ENCODE data around the gene DDA1. TPM values are rescaled to one million over a fixed set of nuclear protein-coding genes. Genes with fewer than 3 reads are reported as not detected.

DDA1 gene
- total and polyA plus RNA-seq, 9 of the 15 experiments (the other 6 are each of a cell fraction or from before 2014, with no cell fraction given): 1.4 to 83.8 (median 33.8) TPM

DNA sequence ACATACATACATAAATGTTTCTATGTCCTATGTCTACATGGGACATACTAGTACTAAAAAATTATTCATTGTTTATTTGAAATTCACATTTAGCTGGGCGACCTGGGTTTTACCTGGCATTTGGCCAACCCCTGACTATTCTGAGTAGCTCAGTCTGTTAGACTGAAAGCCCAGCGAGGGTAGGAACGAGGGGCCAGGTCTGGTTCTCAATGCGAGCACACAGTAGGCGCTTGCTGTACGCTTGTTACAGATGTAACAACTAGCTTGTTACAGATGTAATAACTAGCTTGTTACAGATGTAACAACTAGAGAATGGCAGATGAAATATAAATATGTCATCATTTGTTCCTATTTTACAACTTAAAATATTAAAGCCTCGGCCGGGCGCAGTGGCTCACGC is 26.2 kb downstream of the DDA1 start (continued):
- TF ChIP-seq, protein P1, sequence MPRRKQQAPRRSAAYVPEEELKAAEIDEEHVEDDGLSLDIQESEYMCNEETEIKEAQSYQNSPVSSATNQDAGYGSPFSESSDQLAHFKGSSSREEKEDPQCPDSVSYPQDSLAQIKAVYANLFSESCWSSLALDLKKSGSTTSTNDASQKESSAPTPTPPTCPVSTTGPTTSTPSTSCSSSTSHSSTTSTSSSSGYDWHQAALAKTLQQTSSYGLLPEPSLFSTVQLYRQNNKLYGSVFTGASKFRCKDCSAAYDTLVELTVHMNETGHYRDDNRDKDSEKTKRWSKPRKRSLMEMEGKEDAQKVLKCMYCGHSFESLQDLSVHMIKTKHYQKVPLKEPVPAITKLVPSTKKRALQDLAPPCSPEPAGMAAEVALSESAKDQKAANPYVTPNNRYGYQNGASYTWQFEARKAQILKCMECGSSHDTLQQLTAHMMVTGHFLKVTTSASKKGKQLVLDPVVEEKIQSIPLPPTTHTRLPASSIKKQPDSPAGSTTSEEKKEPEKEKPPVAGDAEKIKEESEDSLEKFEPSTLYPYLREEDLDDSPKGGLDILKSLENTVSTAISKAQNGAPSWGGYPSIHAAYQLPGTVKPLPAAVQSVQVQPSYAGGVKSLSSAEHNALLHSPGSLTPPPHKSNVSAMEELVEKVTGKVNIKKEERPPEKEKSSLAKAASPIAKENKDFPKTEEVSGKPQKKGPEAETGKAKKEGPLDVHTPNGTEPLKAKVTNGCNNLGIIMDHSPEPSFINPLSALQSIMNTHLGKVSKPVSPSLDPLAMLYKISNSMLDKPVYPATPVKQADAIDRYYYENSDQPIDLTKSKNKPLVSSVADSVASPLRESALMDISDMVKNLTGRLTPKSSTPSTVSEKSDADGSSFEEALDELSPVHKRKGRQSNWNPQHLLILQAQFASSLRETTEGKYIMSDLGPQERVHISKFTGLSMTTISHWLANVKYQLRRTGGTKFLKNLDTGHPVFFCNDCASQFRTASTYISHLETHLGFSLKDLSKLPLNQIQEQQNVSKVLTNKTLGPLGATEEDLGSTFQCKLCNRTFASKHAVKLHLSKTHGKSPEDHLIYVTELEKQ (CRISPR knock-in tag; IDR thresholded peaks at IDR 0.05): no peak
- TF ChIP-seq ZNF583 (CRISPR knock-in tag; IDR thresholded peaks at IDR 0.05): no peak
- no peak for TF ChIP-seq BHLHE40 (IDR thresholded peaks at IDR 0.05; ENCODE audit: low read length)
- TF ChIP-seq, protein P2, sequence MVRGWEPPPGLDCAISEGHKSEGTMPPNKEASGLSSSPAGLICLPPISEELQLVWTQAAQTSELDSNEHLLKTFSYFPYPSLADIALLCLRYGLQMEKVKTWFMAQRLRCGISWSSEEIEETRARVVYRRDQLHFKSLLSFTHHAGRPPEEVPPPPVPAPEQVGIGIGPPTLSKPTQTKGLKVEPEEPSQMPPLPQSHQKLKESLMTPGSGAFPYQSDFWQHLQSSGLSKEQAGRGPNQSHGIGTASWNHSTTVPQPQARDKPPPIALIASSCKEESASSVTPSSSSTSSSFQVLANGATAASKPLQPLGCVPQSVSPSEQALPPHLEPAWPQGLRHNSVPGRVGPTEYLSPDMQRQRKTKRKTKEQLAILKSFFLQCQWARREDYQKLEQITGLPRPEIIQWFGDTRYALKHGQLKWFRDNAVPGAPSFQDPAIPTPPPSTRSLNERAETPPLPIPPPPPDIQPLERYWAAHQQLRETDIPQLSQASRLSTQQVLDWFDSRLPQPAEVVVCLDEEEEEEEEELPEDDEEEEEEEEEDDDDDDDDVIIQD (CRISPR knock-in tag; IDR thresholded peaks at IDR 0.05): no peak
- TF ChIP-seq KDM4B (IDR thresholded peaks at IDR 0.05; ENCODE audit: borderline replicate concordance in 2 of 2, low read depth in 1 of 2): no peak
- TF ChIP-seq PHB (CRISPR knock-in tag; IDR thresholded peaks at IDR 0.05): no peak
- TF ChIP-seq, protein P3, sequence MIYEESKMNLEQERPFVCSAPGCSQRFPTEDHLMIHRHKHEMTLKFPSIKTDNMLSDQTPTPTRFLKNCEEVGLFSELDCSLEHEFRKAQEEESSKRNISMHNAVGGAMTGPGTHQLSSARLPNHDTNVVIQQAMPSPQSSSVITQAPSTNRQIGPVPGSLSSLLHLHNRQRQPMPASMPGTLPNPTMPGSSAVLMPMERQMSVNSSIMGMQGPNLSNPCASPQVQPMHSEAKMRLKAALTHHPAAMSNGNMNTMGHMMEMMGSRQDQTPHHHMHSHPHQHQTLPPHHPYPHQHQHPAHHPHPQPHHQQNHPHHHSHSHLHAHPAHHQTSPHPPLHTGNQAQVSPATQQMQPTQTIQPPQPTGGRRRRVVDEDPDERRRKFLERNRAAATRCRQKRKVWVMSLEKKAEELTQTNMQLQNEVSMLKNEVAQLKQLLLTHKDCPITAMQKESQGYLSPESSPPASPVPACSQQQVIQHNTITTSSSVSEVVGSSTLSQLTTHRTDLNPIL (CRISPR knock-in tag; IDR thresholded peaks at IDR 0.05): no peak
- TF ChIP-seq RBM14 (IDR thresholded peaks at IDR 0.05; ENCODE audit: borderline replicate concordance, insufficient read depth, low read depth, low read length): no peak

Measured in K562 (cell line).